ENCODE measurements around the gene PCDHA13. TPM values are rescaled to one million over a fixed set of nuclear protein-coding genes. Genes with fewer than 3 reads are reported as not detected.

Gene PCDHA13
- 42.3 TPM for total RNA-seq

GRCh38 chr5:140881889-140882590, at the start of gene PCDHA13:
Gene PCDHA13 (plus strand): TSS chr5:140882124. CDS start chr5:140882269, 145 bp downstream.

GRCh38 chr5:140833993-140834392, 47.9 kb upstream of the PCDHA13 start, which contains the start of gene PCDHA7:
Gene PCDHA7 (plus strand): TSS chr5:140834269. CDS start chr5:140834384, 115 bp downstream.

GRCh38 chr5:140840978-140841962, 40.7 kb upstream of the PCDHA13 start, which contains the start of gene PCDHA8:
Gene PCDHA8 (plus strand): TSS chr5:140841187. CDS start chr5:140841322, 135 bp downstream.

GRCh38 chr5:140848139-140849102, 33.5 kb upstream of the PCDHA13 start, which contains the start of gene PCDHA9:
Gene PCDHA9 (plus strand): TSS chr5:140848382. CDS start chr5:140848496, 114 bp downstream.

GRCh38 chr5:140855772-140856674, 25.9 kb upstream of the PCDHA13 start, which contains the start of gene PCDHA10:
Gene PCDHA10 (plus strand): TSS chr5:140855897. CDS start chr5:140856049, 152 bp downstream.

GRCh38 chr5:140868721-140869554, 13.0 kb upstream of the PCDHA13 start, which contains the start of gene PCDHA11:
Gene PCDHA11 (plus strand): TSS chr5:140868957. CDS start chr5:140869104, 147 bp downstream.

GRCh38 chr5:140875085-140876065, 6.5 kb upstream of the PCDHA13 start, which contains the start of gene PCDHA12:
Gene PCDHA12 (plus strand): TSS chr5:140875308. CDS start chr5:140875473, 165 bp downstream.

GRCh38 chr5:140925806-140926442, 44.0 kb downstream of the PCDHA13 start, which contains the start of gene PCDHAC1:
Gene PCDHAC1 (plus strand): TSS chr5:140926299. CDS start chr5:140926893, 594 bp downstream.

Other genes starting within 250 kb of the PCDHA13 start
- 3.8 TPM for gene CD14, start 248.9 kb upstream of the PCDHA13 start, total RNA-seq
- 18.2 TPM for gene TMCO6, start 242.7 kb upstream of the PCDHA13 start, total RNA-seq
- 24.4 TPM for gene NDUFA2, start 234.5 kb upstream of the PCDHA13 start, total RNA-seq
- gene IK, start 234.3 kb upstream of the PCDHA13 start, total RNA-seq: 94.2 TPM
- 16.0 TPM for gene WDR55, start 217.2 kb upstream of the PCDHA13 start, total RNA-seq
- gene DND1, start 208.5 kb upstream of the PCDHA13 start, total RNA-seq: 1.3 TPM
- gene HARS1, start 190.8 kb upstream of the PCDHA13 start, total RNA-seq: 89.5 TPM
- 47.9 TPM for gene HARS2, start 190.7 kb upstream of the PCDHA13 start, total RNA-seq
- gene ZMAT2, start 181.7 kb upstream of the PCDHA13 start, total RNA-seq: 41.9 TPM
- 9.1 TPM for gene PCDHA1, start 96.0 kb upstream of the PCDHA13 start, total RNA-seq
- gene PCDHA2, start 87.3 kb upstream of the PCDHA13 start, total RNA-seq: 20.3 TPM
- 32.6 TPM for gene PCDHA3, start 81.1 kb upstream of the PCDHA13 start, total RNA-seq
- 29.7 TPM for gene PCDHA4, start 75.1 kb upstream of the PCDHA13 start, total RNA-seq
- 23.2 TPM for gene PCDHA5, start 60.5 kb upstream of the PCDHA13 start, total RNA-seq
- 46.3 TPM for gene PCDHA6, start 54.2 kb upstream of the PCDHA13 start, total RNA-seq
- gene PCDHA7, start 47.9 kb upstream of the PCDHA13 start, total RNA-seq: 47.0 TPM
- 25.7 TPM for gene PCDHA8, start 40.9 kb upstream of the PCDHA13 start, total RNA-seq
- gene PCDHA9, start 33.7 kb upstream of the PCDHA13 start, total RNA-seq: 42.6 TPM
- 42.3 TPM for gene PCDHA10, start 26.2 kb upstream of the PCDHA13 start, total RNA-seq
- gene PCDHA11, start 13.2 kb upstream of the PCDHA13 start, total RNA-seq: 80.4 TPM
- 40.4 TPM for gene PCDHA12, start 6.8 kb upstream of the PCDHA13 start, total RNA-seq
- gene PCDHAC1, start 44.2 kb downstream of the PCDHA13 start, total RNA-seq: 66.4 TPM
- 55.1 TPM for gene PCDHAC2, start 84.4 kb downstream of the PCDHA13 start, total RNA-seq
- gene PCDHB1, start 169.2 kb downstream of the PCDHA13 start, total RNA-seq: 0.31 TPM
- gene PCDHB2, start 212.5 kb downstream of the PCDHA13 start, total RNA-seq: 20.3 TPM
- 24.7 TPM for gene PCDHB3, start 218.3 kb downstream of the PCDHA13 start, total RNA-seq
- 11.0 TPM for gene PCDHB4, start 239.7 kb downstream of the PCDHA13 start, total RNA-seq

Data from parietal lobe (tissue), 1 donor.